ENCODE data around the gene TARM1.
A peak's percentile ranks its signal among the peaks of the same experiment; 100 is the strongest.
"Not testable (repeated sequence)": the region's sequence is repeated elsewhere in the genome, so short reads cannot be mapped to it uniquely, and the experiment has no call there.

TARM1 gene

DNA sequence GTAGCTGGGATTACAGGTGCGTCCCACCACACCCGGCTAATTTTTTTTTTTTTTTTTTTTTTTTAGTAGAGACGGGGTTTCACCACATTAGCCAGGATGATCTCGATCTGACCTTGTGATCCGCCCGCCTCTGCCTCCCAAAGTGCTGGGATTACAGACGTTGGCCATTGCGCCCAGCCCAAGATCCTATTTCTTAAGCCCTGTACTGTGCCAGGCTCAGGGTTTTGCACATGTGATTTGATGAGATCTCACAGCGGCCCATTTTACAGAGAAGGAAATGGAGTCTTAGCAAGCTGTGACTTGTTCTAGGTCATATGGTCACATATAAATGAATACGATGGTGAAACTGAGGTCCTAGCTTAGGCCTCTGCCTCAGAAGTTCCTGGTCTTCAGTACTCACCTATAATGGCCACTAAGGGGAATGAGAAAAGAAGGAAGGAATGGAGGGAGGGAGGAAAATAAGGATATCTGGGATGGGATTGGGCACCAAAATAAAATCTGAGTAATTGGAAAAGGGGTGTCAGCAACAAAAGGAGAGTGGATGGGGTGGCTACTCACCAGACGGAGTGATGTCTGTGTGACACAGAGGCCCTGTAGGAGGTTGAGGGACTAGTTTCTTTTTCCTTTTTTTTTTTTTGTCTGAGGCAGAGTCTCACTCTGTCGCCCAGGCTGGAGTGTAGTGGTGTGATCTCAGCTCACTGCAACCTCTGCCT is 18.2 kb upstream of the TARM1 start:
- DNase-seq: no peak

DNA sequence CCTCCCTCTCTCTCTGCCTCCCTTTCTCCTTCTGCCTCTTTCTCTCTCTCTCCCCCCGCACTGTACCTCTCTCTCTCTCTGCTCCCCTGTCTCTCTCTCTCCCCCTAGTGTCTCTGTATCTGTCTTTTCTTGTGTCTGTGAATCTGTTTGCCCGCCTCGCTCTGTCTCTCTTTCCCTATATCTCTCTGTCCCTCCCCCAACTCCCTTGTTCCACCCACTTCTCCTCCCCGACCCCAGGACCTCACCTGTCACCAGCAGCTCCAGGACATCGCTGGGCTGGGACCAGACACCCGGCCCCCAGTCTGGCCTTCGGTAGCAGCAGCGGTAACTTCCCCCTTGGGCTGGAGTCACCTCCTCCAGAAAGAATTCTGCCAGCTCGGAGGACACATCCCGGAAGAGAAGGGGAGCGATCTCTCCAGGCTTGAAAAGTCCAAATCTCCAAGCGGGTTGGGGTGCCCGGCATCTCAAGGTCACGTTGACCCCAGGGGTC is 15.5 kb upstream of the TARM1 start:
- no peak for DNase-seq

DNA sequence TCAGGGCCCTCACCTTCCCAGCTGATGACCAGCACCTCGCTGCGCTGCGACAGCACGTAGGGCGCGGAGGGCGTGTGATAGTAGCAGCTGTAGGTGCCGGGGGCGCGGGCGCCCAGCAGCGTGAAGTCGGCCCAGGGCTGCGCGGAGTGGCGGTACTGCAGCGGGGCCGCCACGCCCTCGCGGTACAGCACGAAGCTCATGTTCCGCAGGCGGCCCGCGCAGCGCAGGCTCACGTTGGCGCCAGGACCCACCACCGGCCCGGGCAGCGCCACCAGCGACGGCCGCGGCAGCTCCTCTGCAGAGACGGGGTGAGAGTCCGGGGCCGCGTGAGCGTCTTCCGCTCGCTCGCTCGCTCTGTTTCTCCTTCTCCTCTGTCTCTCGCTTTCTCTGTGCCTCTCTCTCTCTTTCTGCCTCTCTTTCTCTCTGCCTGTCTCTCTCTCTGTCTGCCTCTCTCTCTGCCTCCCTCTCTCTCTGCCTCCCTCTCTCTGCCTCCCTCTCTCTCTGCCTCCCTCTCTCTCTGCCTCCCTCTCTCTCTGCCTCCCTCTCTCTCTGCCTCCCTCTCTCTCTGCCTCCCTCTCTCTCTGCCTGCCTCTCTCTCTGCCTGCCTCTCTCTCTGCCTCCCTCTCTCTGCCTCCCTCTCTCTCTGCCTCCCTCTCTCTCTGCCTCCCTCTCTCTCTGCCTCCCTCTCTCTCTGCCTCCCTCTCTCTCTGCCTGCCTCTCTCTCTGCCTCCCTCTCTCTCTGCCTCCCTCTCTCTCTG is 14.9 kb upstream of the TARM1 start:
- peak; percentile 2 for DNase-seq

- DNase-seq: no peak
Observed at GRCh38 chr19:54095136-54095858, 14.1 kb upstream of the TARM1 start.

DNA sequence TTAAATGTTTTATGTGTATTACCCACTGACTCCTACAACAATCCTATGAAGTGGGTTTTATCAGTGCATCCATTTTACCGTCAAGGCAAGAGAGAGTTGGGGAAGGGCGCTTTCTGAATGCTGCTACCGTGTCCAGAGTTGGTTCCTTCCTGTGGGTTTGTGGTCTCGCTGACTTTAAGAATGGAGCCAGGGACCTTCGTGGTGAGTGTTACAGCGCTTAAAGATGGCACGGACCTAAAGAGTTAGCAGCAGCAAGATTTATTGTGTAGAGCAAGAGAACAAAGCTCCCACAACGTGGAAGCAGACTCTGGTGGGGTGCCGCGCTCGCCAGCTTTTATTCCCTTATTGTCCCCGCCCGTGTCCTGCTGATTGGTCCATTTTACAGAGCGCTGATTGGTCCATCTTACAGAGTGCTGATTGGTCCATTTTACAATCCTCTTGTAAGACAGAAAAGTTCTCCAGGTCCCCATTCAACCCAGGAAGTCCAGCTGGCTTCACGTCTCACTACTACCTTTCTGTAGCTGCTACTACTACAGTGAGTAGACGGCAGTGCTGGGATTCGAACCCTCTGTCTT is 13.3 kb upstream of the TARM1 start:
- no peak for DNase-seq

DNA sequence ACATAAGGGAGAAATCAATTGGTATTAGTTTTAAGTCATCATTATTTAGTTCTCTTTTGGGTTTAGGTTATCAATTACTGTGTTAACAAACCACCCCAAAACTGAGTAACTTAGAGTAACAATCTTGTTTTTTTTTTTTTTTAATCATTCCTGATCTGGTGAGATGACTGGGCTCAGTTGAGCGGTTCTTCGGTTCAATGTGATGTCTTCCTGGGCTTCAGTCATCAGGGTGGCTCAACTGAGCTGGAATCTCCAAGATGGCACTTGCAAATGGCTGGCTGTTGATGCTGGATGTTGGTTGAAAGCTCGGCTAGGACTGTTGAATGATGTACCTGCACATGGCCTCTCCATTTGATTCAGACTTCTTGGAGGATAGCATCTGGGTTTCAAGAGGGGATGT is 3.2 kb upstream of the TARM1 start:
- no peak for DNase-seq

DNA sequence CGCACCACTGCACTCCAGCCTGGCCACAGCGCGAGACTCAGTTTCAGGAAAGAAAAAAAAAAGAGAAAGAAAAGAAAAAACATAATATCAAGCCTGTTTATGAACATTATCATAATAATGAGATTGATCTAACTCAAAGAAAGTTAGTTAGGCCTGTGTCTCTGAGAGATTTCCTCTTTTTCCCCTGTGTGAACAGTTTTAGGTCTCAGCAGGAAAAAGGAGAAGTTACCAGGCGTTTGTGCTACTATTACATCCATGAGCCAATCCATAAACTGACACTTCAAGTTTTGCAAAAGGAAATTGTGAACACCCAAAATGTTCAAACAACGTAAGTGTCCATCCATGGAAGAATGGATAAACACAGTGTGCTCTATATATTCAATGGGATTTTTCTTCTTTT is 3.8 kb downstream of the TARM1 start:
- DNase-seq: no peak

DNA sequence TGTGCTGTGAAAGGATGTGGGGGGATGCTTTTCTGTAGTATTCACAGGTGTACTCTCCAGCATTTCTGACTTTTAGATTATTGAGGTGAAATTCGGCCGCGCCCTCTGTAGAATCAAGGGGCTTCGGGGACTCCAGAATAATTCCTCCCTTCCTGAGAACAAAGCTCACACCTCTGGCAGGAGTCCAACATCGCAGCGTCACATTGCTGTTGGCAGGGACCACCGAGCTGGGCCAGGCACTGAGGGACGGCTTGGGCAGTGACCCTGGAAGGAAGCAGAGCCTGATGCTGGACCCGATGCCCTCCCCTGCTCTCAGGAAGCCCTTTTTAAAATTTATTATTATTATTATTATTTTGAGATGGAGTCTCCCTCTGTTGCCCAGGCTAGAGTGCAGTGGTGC is 6.3 kb downstream of the TARM1 start:
- DNase-seq: no peak

DNA sequence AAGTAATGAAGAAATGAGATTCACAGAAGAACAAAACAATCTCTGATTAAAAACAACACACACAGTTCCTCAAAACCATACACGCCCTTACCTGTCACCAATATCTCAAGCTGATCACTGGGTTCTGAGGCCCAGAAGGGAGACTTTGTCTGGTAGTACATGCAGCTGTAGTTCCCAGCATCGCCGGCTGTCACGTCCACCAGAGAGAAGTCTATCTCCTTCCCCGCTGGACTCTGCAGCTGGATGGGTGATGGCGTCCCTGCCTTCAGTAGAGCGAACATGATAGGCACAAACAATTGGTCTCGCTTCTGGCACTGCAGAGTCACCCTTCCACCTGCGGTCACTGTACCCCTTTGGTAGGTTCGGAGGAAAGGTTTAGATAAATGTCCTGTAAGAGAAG is 7.3 kb downstream of the TARM1 start:
- DNase-seq: no peak

DNA sequence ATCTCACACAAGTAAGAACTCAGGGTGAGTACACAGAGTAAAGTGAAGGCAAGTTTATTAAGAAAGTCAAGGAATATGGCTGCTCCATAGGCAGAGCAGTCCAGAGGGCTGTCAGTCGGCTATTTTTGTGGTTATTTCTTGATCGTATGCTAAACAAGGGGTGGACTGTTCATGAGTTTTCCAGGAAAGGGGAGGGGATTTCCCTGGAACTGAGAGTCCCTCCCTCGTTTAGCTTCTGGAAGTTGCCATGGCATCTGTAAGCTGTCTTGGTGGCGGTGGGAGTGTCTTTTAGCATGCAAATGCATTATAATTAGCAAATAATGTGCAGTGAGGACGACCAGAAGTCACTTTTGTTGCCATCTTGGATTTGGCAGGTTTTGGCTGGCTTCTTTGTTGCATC is 11.7 kb downstream of the TARM1 start:
- DNase-seq: no peak

GRCh38 chr19:54063350-54064116 is 17.6 kb downstream of the TARM1 start, which contains the start of gene VSTM1:
Gene VSTM1 (minus strand): TSS chr19:54063897. CDS start chr19:54063777, 120 bp downstream.
- no peak for DNase-seq

DNA sequence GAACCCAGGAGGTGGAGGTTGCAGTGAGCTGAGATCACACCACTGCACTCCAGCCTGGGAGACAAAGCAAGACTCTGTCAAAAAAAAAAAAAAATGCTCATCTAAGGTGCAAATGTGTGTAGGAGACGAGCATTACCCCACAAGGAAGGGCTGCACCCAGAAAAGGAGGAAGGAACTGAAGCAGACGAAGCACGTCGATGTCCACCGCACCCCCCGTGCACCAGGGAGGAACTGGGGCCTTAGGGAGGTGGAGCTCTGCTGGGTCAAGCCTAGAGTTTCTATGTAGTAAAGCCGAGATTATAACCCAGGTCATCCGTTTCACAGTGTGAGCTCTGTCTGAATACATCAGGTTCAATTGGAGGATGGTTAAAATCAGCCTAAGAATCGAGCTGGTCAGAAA is 18.5 kb downstream of the TARM1 start:
- no peak for DNase-seq

DNA sequence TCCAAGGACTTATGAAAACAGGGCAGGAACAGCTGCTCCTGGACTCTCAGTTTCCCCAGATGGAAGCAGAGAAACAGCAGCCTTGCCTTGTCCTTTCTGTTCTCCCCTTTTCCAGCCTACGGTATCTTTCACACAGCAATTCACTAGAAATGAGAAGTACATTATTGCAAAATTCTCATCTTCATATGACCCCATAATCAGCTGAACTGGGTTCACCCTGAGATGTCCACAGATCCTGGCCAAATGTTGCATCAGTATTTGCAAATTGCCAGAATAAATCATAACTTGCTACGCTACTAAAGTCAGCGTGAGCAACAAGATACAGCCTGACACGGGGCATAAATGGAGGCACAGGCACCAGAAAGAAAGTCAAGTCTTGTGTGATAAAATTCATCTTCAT is 33.5 kb downstream of the TARM1 start:
- DNase-seq: no peak

DNA sequence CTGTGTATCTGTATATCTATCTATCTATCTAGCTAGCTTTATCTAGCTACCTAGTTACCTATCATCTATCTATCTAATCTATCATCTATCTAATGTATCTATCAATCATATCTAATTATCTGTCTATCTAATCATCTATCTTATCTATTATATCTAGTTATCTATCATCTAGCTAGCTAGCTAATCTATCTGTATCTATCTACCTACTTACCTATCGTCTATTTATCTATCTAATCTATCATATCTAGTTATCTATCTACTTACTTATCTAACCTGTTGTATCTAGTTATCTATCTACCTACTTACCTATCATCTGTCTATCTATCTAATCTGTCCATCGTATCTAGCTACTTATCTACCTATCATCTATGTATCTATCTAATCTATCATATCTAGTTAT is 35.4 kb downstream of the TARM1 start:
- no peak for DNase-seq

- no peak for DNase-seq
Observed at GRCh38 chr19:54042989-54043388, 38.2 kb downstream of the TARM1 start.

GRCh38 chr19:54041969-54042606 is 39.1 kb downstream of the TARM1 start:
- no peak for DNase-seq

GRCh38 chr19:54040003-54040402 is 41.2 kb downstream of the TARM1 start:
- no peak for DNase-seq

- not testable (repeated sequence) for DNase-seq
Observed at GRCh38 chr19:54036542-54036941, 44.6 kb downstream of the TARM1 start.

- DNase-seq: peak; percentile 7
Observed at GRCh38 chr19:54035215-54036178, 45.7 kb downstream of the TARM1 start.

DNA sequence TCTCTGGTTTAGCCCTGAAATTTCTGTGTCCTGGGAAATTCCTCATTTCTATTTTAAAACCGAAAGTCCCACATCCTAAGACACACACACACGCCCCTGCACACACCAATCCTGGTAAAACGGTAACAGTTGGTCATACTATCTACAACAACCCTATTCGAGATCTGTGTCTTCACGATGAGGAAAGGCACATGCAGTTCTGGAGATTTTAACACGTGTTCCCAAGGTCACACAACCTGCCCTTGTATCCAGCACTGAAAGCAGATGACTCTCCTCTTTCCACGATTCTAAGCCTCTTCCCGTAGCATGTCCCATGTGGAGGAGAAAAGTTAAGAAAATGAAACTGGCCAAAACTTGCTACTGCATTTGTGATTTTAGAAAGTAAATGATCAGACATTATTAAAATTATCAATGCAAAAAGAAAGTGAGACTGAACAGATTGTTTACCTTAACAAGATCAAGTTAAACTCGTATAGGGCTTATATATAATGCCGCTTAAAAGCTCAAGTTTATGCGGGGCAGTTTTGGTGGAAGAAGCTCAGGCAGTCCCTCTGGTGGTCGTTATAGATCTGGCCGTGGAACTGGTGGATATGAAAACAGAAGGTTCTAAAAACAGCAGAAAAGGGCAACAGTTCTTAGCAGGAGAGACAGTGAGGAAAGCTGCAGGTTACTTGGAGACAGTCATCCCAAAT is 50.1 kb downstream of the TARM1 start:
- no peak for DNase-seq

Measured in NCI-H2171 treated with DMSO at 0.1 percent for 48 hours (cell line).